Parathyroid adenoma (tissue), 2 donors: ENCODE measurements around the gene ARHGAP26.

Experiments used
- H2AFZ ChIP-seq: fragments of 300-600 bp; sonication (generic); one replicate; pipeline ENCODE4 v1.7.0; 2017; ENCODE audit warnings: antibody characterized with exemption, mild to moderate bottlenecking
- H3K27ac ChIP-seq: fragments of 300-600 bp; sonication (generic); one replicate; pipeline ENCODE4 v1.7.0; 2017
- H3K27me3 ChIP-seq: fragments of 300-600 bp; sonication (generic); one replicate; pipeline ENCODE4 v1.7.0; 2017; ENCODE audit warnings: low read length; ENCODE audit not compliant: control insufficient read depth, insufficient read depth
- H3K36me3 ChIP-seq: fragments of 300-600 bp; sonication (generic); one replicate; pipeline ENCODE4 v1.7.0; 2017; ENCODE audit warnings: low read length; ENCODE audit not compliant: control insufficient read depth, insufficient read depth
- H3K4me1 ChIP-seq: fragments of 300-600 bp; sonication (generic); one replicate; pipeline ENCODE4 v1.7.0; 2017; ENCODE audit warnings: control low read depth
- H3K4me2 ChIP-seq: fragments of 300-600 bp; sonication (generic); one replicate; pipeline ENCODE4 v1.7.0; 2017; ENCODE audit warnings: low read length
- H3K4me3 ChIP-seq: fragments of 300-600 bp; sonication (generic); one replicate; pipeline ENCODE4 v1.7.0; 2017; ENCODE audit warnings: low read depth, low read length
- H3K79me2 ChIP-seq: fragments of 300-600 bp; sonication (generic); one replicate; pipeline ENCODE4 v1.7.0; 2017; ENCODE audit warnings: control low read depth
- H3K9ac ChIP-seq: fragments of 300-600 bp; sonication (generic); one replicate; pipeline ENCODE4 v1.7.0; 2017; ENCODE audit warnings: mild to moderate bottlenecking
- H3K9me3 ChIP-seq: fragments of 300-600 bp; sonication (generic); one replicate; pipeline ENCODE4 v1.7.0; 2017; ENCODE audit warnings: low read length; ENCODE audit not compliant: control insufficient read depth
- CTCF ChIP-seq: fragments of 300-600 bp; sonication (generic); IDR thresholded peaks from one replicate; pipeline ENCODE4 v1.7.0; 2017; ENCODE audit warnings: antibody characterized with exemption, mild to moderate bottlenecking
- donor health status: primary hyperparathyroidism.

Gene ARHGAP26

GRCh38 chr5:143008809-143009521 lies 238.8 kb downstream of the ARHGAP26 start:
- H3K9me3 ChIP-seq = no peaks in the 10 kb centered on the region
- no peaks in the 10 kb centered on the region for H3K4me1 ChIP-seq
- TF ChIP-seq CTCF = no peak
- H3K9ac ChIP-seq = no peak overlapping the region
- H3K4me3 ChIP-seq = no peak overlapping the region
- H3K27ac ChIP-seq = no peak overlapping the region
- H3K79me2 ChIP-seq = no peaks in the 10 kb centered on the region
- no peak overlapping the region for H3K4me2 ChIP-seq
- no peak overlapping the region for H2AFZ ChIP-seq
- no peaks in the 10 kb centered on the region for H3K27me3 ChIP-seq
- H3K36me3 ChIP-seq = no peaks in the 10 kb centered on the region

- Histone ChIP-seq H3K27me3 (no peaks in the 10 kb centered on the region), H2AFZ (no peak overlapping the region), H3K79me2 (no peaks in the 10 kb centered on the region), H3K4me2 (no peak overlapping the region), H3K4me3 (no peak overlapping the region), H3K9me3 (no peaks in the 10 kb centered on the region), H3K36me3 (no peaks in the 10 kb centered on the region), H3K27ac (no peak overlapping the region), H3K9ac (no peak overlapping the region), H3K4me1 (no peaks in the 10 kb centered on the region)
- TF ChIP-seq CTCF = no peak
These were observed 240.2 kb downstream of the ARHGAP26 start for GRCh38 chr5:143010351-143010750.

GRCh38 chr5:143011585-143011984 lies 241.4 kb downstream of the ARHGAP26 start:
- H3K36me3 ChIP-seq = no peaks in the 10 kb centered on the region
- no peak overlapping the region for H2AFZ ChIP-seq
- no peaks in the 10 kb centered on the region for H3K79me2 ChIP-seq
- H3K4me2 ChIP-seq = no peak overlapping the region
- no peaks in the 10 kb centered on the region for H3K9me3 ChIP-seq
- H3K4me3 ChIP-seq = no peak overlapping the region
- no peak for TF ChIP-seq CTCF
- H3K4me1 ChIP-seq = no peaks in the 10 kb centered on the region
- no peak overlapping the region for H3K9ac ChIP-seq
- no peak overlapping the region for H3K27ac ChIP-seq
- no peaks in the 10 kb centered on the region for H3K27me3 ChIP-seq

GRCh38 chr5:143013176-143013891 lies 243.2 kb downstream of the ARHGAP26 start:
- no peaks in the 10 kb centered on the region for H3K9me3 ChIP-seq
- no peaks in the 10 kb centered on the region for H3K4me1 ChIP-seq
- TF ChIP-seq CTCF = no peak
- no peak overlapping the region for H3K4me3 ChIP-seq
- H3K4me2 ChIP-seq = no peak overlapping the region
- H3K79me2 ChIP-seq = no peaks in the 10 kb centered on the region
- no peaks in the 10 kb centered on the region for H3K36me3 ChIP-seq
- no peak overlapping the region for H3K9ac ChIP-seq
- no peak overlapping the region for H3K27ac ChIP-seq
- H2AFZ ChIP-seq = no peak overlapping the region
- H3K27me3 ChIP-seq = no peaks in the 10 kb centered on the region
